ENCODE measurements around the gene EMC10. TPM values are rescaled to one million over a fixed set of nuclear protein-coding genes. Genes with fewer than 3 reads are reported as not detected.

The EMC10 gene
- total RNA-seq, 1 experiment from 2014 or later = 61.3 TPM

DNA sequence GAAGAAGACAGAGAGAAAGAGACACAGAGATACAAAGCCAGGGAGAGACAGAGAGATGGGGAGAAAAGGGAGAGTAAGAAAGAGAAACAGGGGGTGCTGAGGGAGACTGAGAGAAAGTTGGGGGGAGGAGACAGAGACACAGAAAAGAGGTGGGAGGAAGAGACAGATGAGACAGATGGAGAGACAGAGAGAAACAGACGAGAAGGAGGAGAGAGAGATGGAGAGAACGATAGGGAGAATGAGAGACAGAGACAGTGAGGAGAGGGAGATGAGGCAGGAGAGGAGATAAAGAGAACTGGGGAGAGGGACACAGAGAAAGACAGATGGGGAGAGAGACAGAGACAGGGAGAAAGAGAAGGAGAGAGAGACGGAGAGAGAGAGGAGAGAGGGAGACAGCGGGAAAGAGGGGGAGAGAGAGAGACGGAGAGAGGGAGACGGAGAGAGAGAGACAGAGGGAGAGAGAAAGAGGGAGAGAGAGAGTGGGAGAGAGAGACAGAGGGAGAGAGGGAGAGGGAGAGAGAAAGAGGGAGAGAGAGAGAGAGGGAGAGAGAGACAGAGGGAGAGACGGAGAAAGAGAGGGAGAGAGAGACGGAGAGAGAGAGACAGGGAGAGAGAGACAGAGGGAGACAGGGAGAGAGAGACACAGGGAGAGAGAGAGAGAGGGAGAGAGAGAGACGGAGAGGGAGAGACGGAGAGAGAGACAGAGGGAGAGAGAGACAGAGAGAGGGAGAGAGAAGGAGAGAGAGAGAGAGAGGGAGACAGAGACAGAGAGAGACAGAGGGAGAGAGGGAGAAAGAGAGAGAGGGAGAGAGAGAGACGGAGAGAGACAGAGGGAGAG lies 22.1 kb downstream of the EMC10 start:
- no TSS peak for BruUV-seq (replicated peaks)
- Mint-ChIP-seq H3K4me3 (ENCODE audit: unreplicated experiment) (no peak overlapping the region), H3K4me1 (ENCODE audit: insufficient read depth, unreplicated experiment) (no peaks in the 10 kb centered on the region), H3K27me3 (ENCODE audit: insufficient read depth, unreplicated experiment) (peaks cover 21% of the 10 kb centered on the region), H3K27ac (ENCODE audit: low read depth, unreplicated experiment) (no peak overlapping the region), H3K9me3 (ENCODE audit: unreplicated experiment) (no peaks in the 10 kb centered on the region), H3K36me3 (ENCODE audit: insufficient read depth, unreplicated experiment) (peaks cover 6% of the 10 kb centered on the region)
- intact Hi-C loops (cut with micrococcal nuclease) = no loop called here
- no peak for DNase-seq (ENCODE audit: unreplicated experiment)
- TF ChIP-seq, protein P1, sequence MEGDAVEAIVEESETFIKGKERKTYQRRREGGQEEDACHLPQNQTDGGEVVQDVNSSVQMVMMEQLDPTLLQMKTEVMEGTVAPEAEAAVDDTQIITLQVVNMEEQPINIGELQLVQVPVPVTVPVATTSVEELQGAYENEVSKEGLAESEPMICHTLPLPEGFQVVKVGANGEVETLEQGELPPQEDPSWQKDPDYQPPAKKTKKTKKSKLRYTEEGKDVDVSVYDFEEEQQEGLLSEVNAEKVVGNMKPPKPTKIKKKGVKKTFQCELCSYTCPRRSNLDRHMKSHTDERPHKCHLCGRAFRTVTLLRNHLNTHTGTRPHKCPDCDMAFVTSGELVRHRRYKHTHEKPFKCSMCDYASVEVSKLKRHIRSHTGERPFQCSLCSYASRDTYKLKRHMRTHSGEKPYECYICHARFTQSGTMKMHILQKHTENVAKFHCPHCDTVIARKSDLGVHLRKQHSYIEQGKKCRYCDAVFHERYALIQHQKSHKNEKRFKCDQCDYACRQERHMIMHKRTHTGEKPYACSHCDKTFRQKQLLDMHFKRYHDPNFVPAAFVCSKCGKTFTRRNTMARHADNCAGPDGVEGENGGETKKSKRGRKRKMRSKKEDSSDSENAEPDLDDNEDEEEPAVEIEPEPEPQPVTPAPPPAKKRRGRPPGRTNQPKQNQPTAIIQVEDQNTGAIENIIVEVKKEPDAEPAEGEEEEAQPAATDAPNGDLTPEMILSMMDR (IDR thresholded peaks at IDR 0.05; ENCODE audit: unreplicated experiment) = no peak
- CTCF ChIA-PET = no interaction called here
- POLR2A ChIA-PET = no interaction called here

DNA sequence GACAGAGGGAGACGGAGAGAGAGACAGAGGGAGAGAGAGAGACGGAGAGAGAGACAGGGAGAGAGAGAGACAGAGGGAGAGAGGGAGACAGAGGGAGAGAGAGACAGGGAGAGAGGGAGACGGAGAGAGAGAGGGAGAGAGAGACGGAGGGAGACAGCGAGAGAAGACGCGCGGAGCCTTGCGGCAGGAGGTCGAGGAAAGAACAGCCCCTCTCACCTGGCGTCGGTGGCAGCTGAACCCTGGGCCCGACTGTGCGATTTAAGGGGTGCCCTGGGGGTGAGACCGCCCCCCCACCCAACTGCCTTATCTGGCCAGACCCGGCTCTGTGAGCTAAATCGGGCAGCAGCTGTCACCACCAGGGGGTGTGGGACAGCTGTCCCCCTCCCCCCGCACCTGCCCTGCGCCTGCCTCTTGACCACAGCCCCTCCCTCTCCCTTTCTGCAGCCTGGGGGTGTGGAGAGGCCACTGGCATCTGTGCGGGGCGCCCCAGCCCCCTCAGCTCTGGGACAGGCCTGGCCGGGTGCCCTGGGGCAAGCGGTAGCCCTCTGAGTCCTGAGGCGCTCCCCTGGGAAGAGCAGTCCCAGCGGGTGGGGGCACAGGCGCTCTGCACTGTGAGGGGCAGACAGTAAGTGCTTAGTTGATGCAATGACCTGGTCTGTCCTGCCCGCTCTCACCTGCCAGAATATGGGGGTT lies 23.9 kb downstream of the EMC10 start:
- H3K36me3 Mint-ChIP-seq (ENCODE audit: insufficient read depth, unreplicated experiment) = peaks cover 6% of the 10 kb centered on the region
- POLR2A ChIA-PET = no interaction called here
- TF ChIP-seq, protein P1 (IDR thresholded peaks at IDR 0.05; ENCODE audit: unreplicated experiment) = peak; percentile 10
- H3K27me3 Mint-ChIP-seq (ENCODE audit: insufficient read depth, unreplicated experiment) = peaks cover 7% of the 10 kb centered on the region
- no peaks in the 10 kb centered on the region for H3K4me1 Mint-ChIP-seq (ENCODE audit: insufficient read depth, unreplicated experiment)
- BruUV-seq (replicated peaks) = no TSS peak
- intact Hi-C loops (cut with micrococcal nuclease) = no loop called here
- no peak for DNase-seq (ENCODE audit: unreplicated experiment)
- no peaks in the 10 kb centered on the region for H3K9me3 Mint-ChIP-seq (ENCODE audit: unreplicated experiment)
- no peak overlapping the region for H3K4me3 Mint-ChIP-seq (ENCODE audit: unreplicated experiment)
- CTCF ChIA-PET = no interaction called here
- no peak overlapping the region for H3K27ac Mint-ChIP-seq (ENCODE audit: low read depth, unreplicated experiment)

DNA sequence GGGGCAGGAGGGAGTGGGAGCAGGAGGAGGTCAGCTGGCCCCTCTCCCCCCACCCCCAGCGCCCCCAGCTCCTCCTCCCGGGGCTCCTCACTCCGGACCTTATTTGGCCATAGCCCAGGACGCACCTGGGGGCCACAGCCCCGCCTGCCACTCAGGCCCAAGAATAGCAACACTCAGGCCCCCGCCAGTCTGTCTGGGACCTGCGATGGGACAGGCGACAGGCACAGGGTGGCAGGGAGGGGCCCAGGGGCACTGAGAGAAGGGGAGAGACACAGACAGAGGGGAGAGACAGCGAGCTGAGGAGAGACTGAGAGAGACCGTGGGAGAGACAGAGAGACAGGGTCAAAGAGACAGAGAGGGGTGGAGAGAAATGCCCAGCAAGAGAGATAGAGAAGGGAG lies 24.4 kb downstream of the EMC10 start:
- Mint-ChIP-seq H3K27ac (ENCODE audit: low read depth, unreplicated experiment) (no peak overlapping the region), H3K4me3 (ENCODE audit: unreplicated experiment) (no peak overlapping the region), H3K4me1 (ENCODE audit: insufficient read depth, unreplicated experiment) (no peaks in the 10 kb centered on the region), H3K9me3 (ENCODE audit: unreplicated experiment) (no peaks in the 10 kb centered on the region), H3K36me3 (ENCODE audit: insufficient read depth, unreplicated experiment) (peaks cover 6% of the 10 kb centered on the region), H3K27me3 (ENCODE audit: insufficient read depth, unreplicated experiment) (peaks cover 1% of the 10 kb centered on the region)
- DNase-seq (ENCODE audit: unreplicated experiment) = no peak
- CTCF ChIA-PET = no interaction called here
- no TSS peak for BruUV-seq (replicated peaks)
- TF ChIP-seq, protein P1 (IDR thresholded peaks at IDR 0.05; ENCODE audit: unreplicated experiment) = no peak
- POLR2A ChIA-PET = no interaction called here
- intact Hi-C loops (cut with micrococcal nuclease) = no loop called here

DNA sequence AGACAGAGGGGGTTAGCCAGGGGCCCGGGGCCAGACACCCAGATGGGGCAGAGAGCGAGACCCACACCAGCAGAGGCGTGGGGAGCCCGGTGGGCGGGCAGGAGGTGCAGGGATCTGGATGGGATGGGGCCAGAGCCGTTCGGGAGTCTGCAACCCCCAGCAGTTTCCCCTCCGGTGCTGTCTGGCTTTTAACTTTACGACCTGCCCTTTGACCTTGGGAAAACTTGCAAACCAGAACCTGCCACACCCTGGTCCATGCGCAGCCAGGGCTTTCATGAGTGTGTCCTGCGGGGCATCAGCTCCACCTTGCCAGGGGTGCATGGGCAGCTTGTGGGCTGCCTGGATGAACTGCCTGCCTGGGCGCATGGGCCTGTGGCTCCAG lies 24.9 kb downstream of the EMC10 start:
- intact Hi-C loops (cut with micrococcal nuclease) = no loop called here
- no peaks in the 10 kb centered on the region for H3K27me3 Mint-ChIP-seq (ENCODE audit: insufficient read depth, unreplicated experiment)
- no peak overlapping the region for H3K27ac Mint-ChIP-seq (ENCODE audit: low read depth, unreplicated experiment)
- H3K36me3 Mint-ChIP-seq (ENCODE audit: insufficient read depth, unreplicated experiment) = peaks cover 2% of the 10 kb centered on the region
- TF ChIP-seq, protein P1 (IDR thresholded peaks at IDR 0.05; ENCODE audit: unreplicated experiment) = no peak
- ChIA-PET CTCF (no interaction called here), POLR2A (no interaction called here)
- no peak for DNase-seq (ENCODE audit: unreplicated experiment)
- no peaks in the 10 kb centered on the region for H3K9me3 Mint-ChIP-seq (ENCODE audit: unreplicated experiment)
- H3K4me3 Mint-ChIP-seq (ENCODE audit: unreplicated experiment) = no peak overlapping the region
- BruUV-seq (replicated peaks) = no TSS peak
- no peaks in the 10 kb centered on the region for H3K4me1 Mint-ChIP-seq (ENCODE audit: insufficient read depth, unreplicated experiment)
